Testis (tissue), 3 donors: ENCODE data around the gene HIPK2. TPM values are rescaled to one million over a fixed set of nuclear protein-coding genes. Genes with fewer than 3 reads are reported as not detected.

Experiments used
- DNase-seq: peaks from one replicate; pipeline ENCODE4 v3.0.0-alpha.2; 2019
- H3K27ac ChIP-seq, 2 donors: fragments of 200-600 bp; sonication (generic); one replicate each; pipeline ENCODE4 v1.5.1; 2019
- H3K27me3 ChIP-seq: fragments of 200-600 bp; sonication (generic); one replicate; pipeline ENCODE4 v1.5.1; 2019
- H3K36me3 ChIP-seq: fragments of 200-600 bp; sonication (generic); one replicate; pipeline ENCODE4 v1.5.1; 2017; ENCODE audit warnings: low read depth; ENCODE audit errors: missing control alignments
- H3K4me1 ChIP-seq: fragments of 200-600 bp; sonication (generic); one replicate; pipeline ENCODE4 v1.5.1; 2019
- H3K4me3 ChIP-seq, 2 donors: fragments of 200-600 bp; sonication (generic); one replicate each; pipeline ENCODE4 v1.5.1; 2017 to 2019
- H3K9me3 ChIP-seq: fragments of 200-600 bp; sonication (generic); one replicate; pipeline ENCODE4 v1.5.1; 2017
- CTCF ChIP-seq, 3 experiments: fragments of 450-650 bp in 2 of 3; fragments of 200-600 bp in 1 of 3; sonication (generic) in 1 of 3; IDR thresholded peaks; one replicate each; pipeline ENCODE4 v1.5.1; 2016 to 2019; ENCODE audit warnings: antibody characterized with exemption in 3 of 3, mild to moderate bottlenecking in 2 of 3, moderate library complexity in 1 of 3
- POLR2A ChIP-seq: fragments of 450-650 bp; IDR thresholded peaks from one replicate; pipeline ENCODE4 v1.6.1; 2017; ENCODE audit warnings: antibody characterized with exemption, mild to moderate bottlenecking, moderate library complexity
- WGBS, 2 donors: methylation state at CpG; one replicate each; pipeline ENCODE4 v1.1.5; 2018; 5-methylcytosine and 5-hydroxymethylcytosine counted together
- intact Hi-C: fragments of 100-400 bp; cut with DNase I; formaldehyde crosslinking; loops from one replicate; pipeline ENCODE4 v1.15.1; 2023; ENCODE audit warnings: low total_unique reads
- polyA plus RNA-seq: library from polyadenylated mRNA; stranded (reverse); fragments of 350-450 nt; fragmentation: Illumina TruSeq; extraction: RNeasy Lipid Tissue Mini Kit (QIAGEN cat#74804); gene quantifications from one replicate; pipeline ENCODE4 v1.2.3, GENCODE V29; 2014; ENCODE audit warnings: low read depth, low replicate concordance; ENCODE audit not compliant: insufficient read depth
- total RNA-seq, 2 donors: library from RNA; depleted of rRNA; stranded (reverse); fragments of >200 nt; gene quantifications; one replicate each; pipeline ENCODE4 v1.2.3, GENCODE V29; 2016

HIPK2 gene
- total and polyA plus RNA-seq, 3 donors from 2014 or later = 6.3 to 22.4 (median 17.8) TPM

- Histone ChIP-seq H3K9me3 (no peaks in the 10 kb centered on the region), H3K36me3 (no peaks in the 10 kb centered on the region), H3K27me3 (no peaks in the 10 kb centered on the region), H3K4me1 (peaks cover 2% of the 10 kb centered on the region), H3K4me3 (no peak overlapping the region), H3K27ac (no peak overlapping the region)
- intact Hi-C loops = no loop called here
- DNase-seq = no peak
- no peak for TF ChIP-seq CTCF (IDR thresholded peaks at IDR 0.05)
- no peak for TF ChIP-seq POLR2A
- WGBS, 2 donors = 85 to 90% methylated on average over 8 of the region's 8 CpGs
Measured at GRCh38 chr7:139538881-139539635, 238.7 kb downstream of the HIPK2 start.

- H3K9me3 ChIP-seq = no peaks in the 10 kb centered on the region
- no peak overlapping the region for H3K27ac ChIP-seq
- H3K27me3 ChIP-seq = no peaks in the 10 kb centered on the region
- DNase-seq = no peak
- H3K4me3 ChIP-seq = no peak overlapping the region
- no peaks in the 10 kb centered on the region for H3K36me3 ChIP-seq
- peaks cover 2% of the 10 kb centered on the region for H3K4me1 ChIP-seq
- WGBS, 2 donors = 93 to 98% methylated on average over 6 to 8 of the region's 8 CpGs
- intact Hi-C loops = no loop called here
- TF ChIP-seq POLR2A (no peak), CTCF (IDR thresholded peaks at IDR 0.05) (no peak)
Measured at GRCh38 chr7:139536152-139536551, 241.6 kb downstream of the HIPK2 start.

- no peaks in the 10 kb centered on the region for H3K27me3 ChIP-seq
- DNase-seq = no peak
- TF ChIP-seq POLR2A = no peak
- no peak for TF ChIP-seq CTCF (IDR thresholded peaks at IDR 0.05)
- H3K36me3 ChIP-seq = no peaks in the 10 kb centered on the region
- intact Hi-C loops = no loop called here
- no peak overlapping the region for H3K4me3 ChIP-seq
- WGBS, 2 donors = 82 to 87% methylated on average over 7 of the region's 7 CpGs
- H3K9me3 ChIP-seq = no peaks in the 10 kb centered on the region
- peaks cover 2% of the 10 kb centered on the region for H3K4me1 ChIP-seq
- H3K27ac ChIP-seq = no peak overlapping the region
Measured at GRCh38 chr7:139534966-139535651, 242.7 kb downstream of the HIPK2 start.

GRCh38 chr7:139534096-139534495, 243.7 kb downstream of the HIPK2 start:
- Histone ChIP-seq H3K27me3 (no peaks in the 10 kb centered on the region), H3K9me3 (no peaks in the 10 kb centered on the region), H3K4me3 (no peak overlapping the region), H3K27ac (no peak overlapping the region), H3K36me3 (no peaks in the 10 kb centered on the region), H3K4me1 (no peaks in the 10 kb centered on the region)
- no peak for DNase-seq
- intact Hi-C loops = no loop called here
- WGBS, 2 donors = 88 to 94% methylated on average over 9 of the region's 9 CpGs
- TF ChIP-seq POLR2A (no peak), CTCF (IDR thresholded peaks at IDR 0.05) (no peak)
